B cell (primary cell): ENCODE results near the gene ZFYVE21. TPM values are rescaled to one million over a fixed set of nuclear protein-coding genes. Genes with fewer than 3 reads are reported as not detected.

ENCODE experiments used
- ATAC-seq: fragments of 200-7000 bp; cut with Tn5 transposase; one replicate; pipeline ENCODE4 v1.10.0; 2021; ENCODE audit warnings: low read depth, mild to moderate bottlenecking, moderate number of reproducible peaks, moderate library complexity
- CTCF ChIA-PET: fragments of 350-600 bp; sonication (Branson Sonifier 250); formaldehyde crosslinking; loops from one replicate; lab custom pipeline; 2021; ENCODE audit warnings: antibody characterized with exemption, inconsistent platforms; lab: Charles Lee
- POLR2A ChIA-PET: fragments of 350-600 bp; sonication (Branson Sonifier 250); formaldehyde crosslinking; loops from one replicate; lab custom pipeline; 2021; ENCODE audit warnings: antibody characterized with exemption; lab: Charles Lee
- DNase-seq: peaks from one replicate; pipeline ENCODE4 v3.0.0; 2013
- H2AFZ ChIP-seq: 2 replicates; pipeline ENCODE4 v1.6.1; 2012; ENCODE audit warnings: mild to moderate bottlenecking, low read depth, low read length; ENCODE audit not compliant: insufficient read depth, poor library complexity, severe bottlenecking
- H3K27ac ChIP-seq, 2 donors: 1 replicate in 1 of 2; 2 replicates in 1 of 2; pipeline ENCODE4 v1.5.1; 2012 to 2013; ENCODE audit warnings: low read length in 2 of 2, mild to moderate bottlenecking in 2 of 2, moderate library complexity in 1 of 2
- H3K27me3 ChIP-seq, 4 experiments: fragments of 200-600 bp in 1 of 4; sonication (generic) in 1 of 4; replicated peaks in 1 of 4; 1 replicate in 2 of 4; 2 replicates in 2 of 4; pipeline versions ENCODE4 v1.6.1 to v1.7.0; 2013 to 2016; ENCODE audit warnings: low read length in 3 of 4, mild to moderate bottlenecking in 2 of 4, mixed read lengths in 1 of 4, moderate library complexity in 1 of 4; ENCODE audit not compliant: insufficient read depth in 4 of 4, control insufficient read depth in 3 of 4; ENCODE audit errors: control extremely low read depth in 1 of 4
- H3K36me3 ChIP-seq, 2 experiments: replicated peaks in 1 of 2; 1 replicate in 1 of 2; 2 replicates in 1 of 2; pipeline versions ENCODE4 v1.6.1 to v1.7.1; 2013; ENCODE audit warnings: low read length in 1 of 2; ENCODE audit not compliant: insufficient read depth in 2 of 2, control insufficient read depth in 1 of 2; ENCODE audit errors: control extremely low read depth in 1 of 2, extremely low read depth in 1 of 2
- H3K4me1 ChIP-seq, 2 donors: fragments of 200-600 bp in 1 of 2; sonication (generic) in 1 of 2; 1 replicate in 1 of 2; 2 replicates in 1 of 2; pipeline versions ENCODE4 v1.5.1 to v1.6.1; 2013 to 2017; ENCODE audit warnings: low read length in 2 of 2; ENCODE audit not compliant: control insufficient read depth in 2 of 2, insufficient read depth in 2 of 2
- H3K4me2 ChIP-seq: replicated peaks from 2 replicates; pipeline ENCODE3; 2012; ENCODE audit warnings: mild to moderate bottlenecking, low read depth, low read length; ENCODE audit not compliant: poor library complexity, severe bottlenecking
- H3K4me3 ChIP-seq, 5 experiments: fragments of 200-600 bp in 1 of 5; sonication (generic) in 1 of 5; 1 replicate in 3 of 5; 2 replicates in 2 of 5; pipeline versions ENCODE4 v1.5.1 to v1.7.0; 2011 to 2016; ENCODE audit warnings: low read length in 4 of 5, mild to moderate bottlenecking in 4 of 5, low read depth in 2 of 5, control low read depth in 1 of 5, moderate library complexity in 1 of 5; ENCODE audit not compliant: insufficient read depth in 1 of 5; ENCODE audit errors: control extremely low read depth in 1 of 5, extremely low read depth in 1 of 5
- H3K79me2 ChIP-seq: fragments of 200-600 bp; sonication (generic); one replicate; pipeline ENCODE4 v1.6.0; 2016; ENCODE audit warnings: low read length; ENCODE audit not compliant: control insufficient read depth, insufficient read depth
- H3K9ac ChIP-seq: fragments of 200-600 bp; sonication (generic); 2 replicates; pipeline ENCODE4 v1.6.1; 2017; ENCODE audit warnings: mild to moderate bottlenecking, low read length, moderate library complexity
- H3K9me3 ChIP-seq, 3 donors: one replicate each; pipeline versions ENCODE4 v1.6.1 to v1.7.1; 2013; ENCODE audit warnings: low read length in 2 of 3; ENCODE audit not compliant: control insufficient read depth in 2 of 3, insufficient read depth in 1 of 3; ENCODE audit errors: control extremely low read depth in 1 of 3
- H4K20me1 ChIP-seq: 2 replicates; pipeline ENCODE4 v1.6.0; 2012; ENCODE audit warnings: mild to moderate bottlenecking, low read length; ENCODE audit not compliant: insufficient read depth, control insufficient read depth, poor library complexity, severe bottlenecking
- H3K27ac Mint-ChIP-seq: one replicate; pipeline ENCODE4 v1.8.0; 2021; ENCODE audit warnings: mixed read lengths
- H3K27me3 Mint-ChIP-seq: one replicate; pipeline ENCODE4 v1.8.0; 2021; ENCODE audit warnings: mixed read lengths
- H3K4me1 Mint-ChIP-seq: one replicate; pipeline ENCODE4 v1.8.0; 2021; ENCODE audit warnings: mixed read lengths
- H3K4me3 Mint-ChIP-seq: one replicate; pipeline ENCODE4 v1.8.0; 2021; ENCODE audit warnings: mixed read lengths
- H3K9me3 Mint-ChIP-seq: one replicate; pipeline ENCODE4 v1.8.0; 2022; ENCODE audit warnings: mixed read lengths; ENCODE audit not compliant: insufficient read depth
- EZH2 ChIP-seq: IDR thresholded peaks from 2 replicates; pipeline ENCODE4 v1.6.1; 2012; ENCODE audit warnings: borderline replicate concordance, low read depth, mild to moderate bottlenecking, moderate library complexity, low read length; ENCODE audit not compliant: insufficient read depth, poor library complexity, severe bottlenecking
- whole genome bisulfite sequencing: methylation state at CpG from one replicate; pipeline ENCODE4 v1.1.5; 2013; ENCODE audit warnings: missing lambda C conversion rate; ENCODE audit not compliant: insufficient coverage; 5-methylcytosine and 5-hydroxymethylcytosine counted together
- intact Hi-C: fragments of 100-400 bp; cut with micrococcal nuclease; formaldehyde crosslinking; loops from one replicate; pipeline ENCODE4 v1.10.0; 2022
- polyA plus RNA-seq: library from polyadenylated mRNA; depleted of rRNA; stranded (reverse); fragments of >200 nt; gene quantifications from 2 replicates; pipeline ENCODE4 v1.2.3, GENCODE V29; 2012
- total RNA-seq, 2 donors: library from RNA; stranded (reverse); fragments of 120-200 nt in 1 of 2; gene quantifications; 1 replicate in 1 of 2; 2 replicates in 1 of 2; pipeline versions ENCODE4 v1.2.3 to v1.2.4, GENCODE V29; 2013 to 2022
- TF ChIP-seq, protein P1 (sequence below): fragments of 200-600 bp; IDR thresholded peaks from one replicate; pipeline ENCODE4 v1.8.0; 2022; ENCODE audit warnings: antibody characterized with exemption, mild to moderate bottlenecking

The ZFYVE21 gene
- total and polyA plus RNA-seq, 2 donors (not counting 1 experiment from before 2014, with no cell fraction given) = 17.0 to 18.6 TPM

DNA sequence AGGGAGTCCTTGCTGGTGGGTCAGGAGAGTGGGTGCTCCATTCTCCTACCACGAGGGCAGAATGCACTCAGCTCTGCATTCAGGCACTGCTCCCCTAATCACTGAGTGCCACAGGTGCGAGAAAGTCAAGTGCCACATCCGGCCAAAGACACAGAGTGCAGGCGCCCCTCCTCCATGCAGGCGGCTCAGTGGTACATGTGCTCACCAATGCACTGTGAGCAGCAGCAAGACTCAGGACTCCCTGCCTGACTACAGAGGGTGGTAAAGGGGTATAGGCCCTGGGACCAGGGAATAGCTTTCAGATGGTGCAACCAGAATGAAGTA is 32.9 kb downstream of the ZFYVE21 start:
- H3K4me3 Mint-ChIP-seq = no peak overlapping the region
- Histone ChIP-seq H3K4me2 (no peak overlapping the region), H3K27me3 (no peaks in the 10 kb centered on the region), H4K20me1 (no peaks in the 10 kb centered on the region), H2AFZ (no peak overlapping the region), H3K4me3 (no peak overlapping the region), H3K79me2 (no peaks in the 10 kb centered on the region), H3K9ac (no peak overlapping the region), H3K36me3 (peaks cover 0 to 8% of the 10 kb centered on the region in 2 experiments), H3K9me3 (no peaks in the 10 kb centered on the region), H3K27ac (no peak overlapping the region), H3K4me1 (no peaks in the 10 kb centered on the region)
- no peaks in the 10 kb centered on the region for H3K9me3 Mint-ChIP-seq
- TF ChIP-seq, protein P1, sequence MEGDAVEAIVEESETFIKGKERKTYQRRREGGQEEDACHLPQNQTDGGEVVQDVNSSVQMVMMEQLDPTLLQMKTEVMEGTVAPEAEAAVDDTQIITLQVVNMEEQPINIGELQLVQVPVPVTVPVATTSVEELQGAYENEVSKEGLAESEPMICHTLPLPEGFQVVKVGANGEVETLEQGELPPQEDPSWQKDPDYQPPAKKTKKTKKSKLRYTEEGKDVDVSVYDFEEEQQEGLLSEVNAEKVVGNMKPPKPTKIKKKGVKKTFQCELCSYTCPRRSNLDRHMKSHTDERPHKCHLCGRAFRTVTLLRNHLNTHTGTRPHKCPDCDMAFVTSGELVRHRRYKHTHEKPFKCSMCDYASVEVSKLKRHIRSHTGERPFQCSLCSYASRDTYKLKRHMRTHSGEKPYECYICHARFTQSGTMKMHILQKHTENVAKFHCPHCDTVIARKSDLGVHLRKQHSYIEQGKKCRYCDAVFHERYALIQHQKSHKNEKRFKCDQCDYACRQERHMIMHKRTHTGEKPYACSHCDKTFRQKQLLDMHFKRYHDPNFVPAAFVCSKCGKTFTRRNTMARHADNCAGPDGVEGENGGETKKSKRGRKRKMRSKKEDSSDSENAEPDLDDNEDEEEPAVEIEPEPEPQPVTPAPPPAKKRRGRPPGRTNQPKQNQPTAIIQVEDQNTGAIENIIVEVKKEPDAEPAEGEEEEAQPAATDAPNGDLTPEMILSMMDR = no peak
- no peak for TF ChIP-seq EZH2
- CTCF ChIA-PET = no interaction called here
- WGBS = 53% methylated on average over 5 of the region's 5 CpGs
- no peak overlapping the region for H3K27ac Mint-ChIP-seq
- ATAC-seq (no peak), DNase-seq (no peak)
- H3K27me3 Mint-ChIP-seq = no peaks in the 10 kb centered on the region
- POLR2A ChIA-PET = no interaction called here
- intact Hi-C loops = no loop called here
- no peaks in the 10 kb centered on the region for H3K4me1 Mint-ChIP-seq

DNA sequence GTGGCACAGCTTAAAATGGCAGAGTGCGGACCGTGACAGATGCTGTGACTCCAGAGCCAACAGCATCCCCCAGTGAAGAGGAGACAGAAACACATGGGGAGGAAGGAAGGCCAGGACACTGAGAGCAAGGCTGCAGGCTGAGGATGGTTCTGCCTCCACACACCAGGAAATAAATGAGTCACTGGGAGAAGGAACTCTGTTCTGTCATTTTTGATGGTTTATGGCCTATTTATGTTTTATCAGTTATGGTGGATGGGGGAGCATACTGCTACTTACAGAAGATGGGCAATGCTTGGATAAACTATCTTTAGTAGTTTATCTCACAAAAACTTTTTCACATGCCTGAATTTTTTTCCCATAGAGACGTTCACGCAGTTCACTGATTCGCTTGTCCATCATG is 33.8 kb downstream of the ZFYVE21 start:
- H3K9me3 Mint-ChIP-seq = no peaks in the 10 kb centered on the region
- TF ChIP-seq EZH2 = no peak
- POLR2A ChIA-PET = no interaction called here
- Histone ChIP-seq H3K4me3 (no peak overlapping the region), H3K9me3 (no peaks in the 10 kb centered on the region), H3K9ac (no peak overlapping the region), H3K79me2 (no peaks in the 10 kb centered on the region), H3K27ac (no peak overlapping the region), H3K36me3 (peaks cover 0 to 8% of the 10 kb centered on the region in 2 experiments), H4K20me1 (no peaks in the 10 kb centered on the region), H2AFZ (no peak overlapping the region), H3K4me2 (no peak overlapping the region), H3K4me1 (no peaks in the 10 kb centered on the region), H3K27me3 (no peaks in the 10 kb centered on the region)
- CTCF ChIA-PET = no interaction called here
- no peak overlapping the region for H3K4me3 Mint-ChIP-seq
- H3K27me3 Mint-ChIP-seq = no peaks in the 10 kb centered on the region
- H3K4me1 Mint-ChIP-seq = no peaks in the 10 kb centered on the region
- no peak overlapping the region for H3K27ac Mint-ChIP-seq
- no peak for ATAC-seq
- DNase-seq = no peak
- intact Hi-C loops = no loop called here
- WGBS = 85% methylated on average over 2 of the region's 5 CpGs
